Measurements from ENCODE around the gene SRGAP1. TPM values are rescaled to one million over a fixed set of nuclear protein-coding genes. Genes with fewer than 3 reads are reported as not detected.

The SRGAP1 gene
- total and polyA plus RNA-seq, 9 of the 15 experiments (the other 6 are each of a cell fraction or from before 2014, with no cell fraction given) = 0.01 to 0.13 (median 0.04) TPM; not detected in 3

- no peak for TF ChIP-seq NR0B1 (IDR thresholded peaks at IDR 0.05; ENCODE audit: partially characterized antibody)
- TF ChIP-seq DMBX1 (CRISPR knock-in tag; IDR thresholded peaks at IDR 0.05; ENCODE audit: borderline replicate concordance) = no peak
Measured at GRCh38 chr12:64187794-64188193, 343.3 kb downstream of the SRGAP1 start (continued).

DNA sequence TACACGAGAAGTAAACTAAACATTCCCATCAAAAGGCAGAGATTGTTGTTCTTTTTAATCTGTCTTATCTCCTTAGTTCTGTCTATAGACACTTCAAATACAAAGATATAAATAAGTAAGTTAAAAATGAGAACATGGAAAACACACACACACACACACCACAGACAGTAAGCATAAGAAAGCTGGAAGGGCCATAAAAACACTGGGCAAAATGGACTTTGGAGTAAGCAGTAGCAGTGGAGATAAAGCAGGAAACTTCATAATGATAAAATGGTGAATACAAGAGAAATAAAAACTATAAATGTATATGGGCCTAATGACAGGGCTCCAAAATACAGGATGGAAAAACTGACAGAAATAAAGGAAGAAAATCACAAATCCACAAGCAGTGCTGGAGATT is 345.0 kb downstream of the SRGAP1 start:
- in situ Hi-C loops (cut with MboI) = no loop called here
- BruUV-seq (replicated peaks) = no TSS peak
- DNase-seq (ENCODE audit: extremely low read depth in 1 of 4, low spot score in 3 of 4) (no peak), FAIRE-seq (no peak), ATAC-seq (no peak)
- Histone ChIP-seq H3K4me2 (ENCODE audit: insufficient read depth, low read length) (no peak overlapping the region), H3K36me3 (ENCODE audit: control insufficient read depth, insufficient read depth, low read length) (peaks cover 7% of the 10 kb centered on the region; the same call in 1 of the 3 replicates), H3K9me1 (ENCODE audit: control insufficient read depth, insufficient read depth, low read length) (no peaks in the 10 kb centered on the region), H3K9me3 (replicated peaks; ENCODE audit: control insufficient read depth, insufficient read depth, low read depth, low read length) (no peaks in the 10 kb centered on the region), H3K4me3 (no peak overlapping the region), H2AFZ (ENCODE audit: low read depth, low read length) (no peak overlapping the region), H3K79me2 (ENCODE audit: control insufficient read depth, insufficient read depth, low read length) (no peaks in the 10 kb centered on the region), H3K9ac (ENCODE audit: insufficient read depth in 1 of 2, low read depth in 2 of 2, low read length in 2 of 2) (no peak overlapping the region), H4K20me1 (replicated peaks; ENCODE audit: control insufficient read depth, insufficient read depth, low read length) (no peaks in the 10 kb centered on the region), H3K27me3 (ENCODE audit: control insufficient read depth in 2 of 2, insufficient read depth in 2 of 2, low read length in 2 of 2) (no peaks in the 10 kb centered on the region), H3K27ac (ENCODE audit: extremely low read depth, low read depth, low read length) (no peak overlapping the region), H3K4me1 (replicated peaks in 1 of 2; ENCODE audit: control insufficient read depth in 2 of 2, insufficient read depth in 2 of 2, low read length in 2 of 2) (no peaks in the 10 kb centered on the region)
- 0% methylated on average over 1 of the region's 1 CpG for WGBS (ENCODE audit: insufficient coverage, low coverage, missing lambda C conversion rate)
- ChIA-PET POLR2A (no interaction called here), CTCF (ENCODE audit: low intra/inter-chr PET ratio) (no interaction called here)
- no peak for TF ChIP-seq ZNF133 (CRISPR knock-in tag; IDR thresholded peaks at IDR 0.05)
- TF ChIP-seq SMAD4 (CRISPR knock-in tag; conservative IDR thresholded peaks at IDR 0.05) = no peak
- intact Hi-C loops (cut with micrococcal nuclease) = no loop called here

All from K562 (cell line).